ENCODE measurements around the gene ESRRA. TPM values are rescaled to one million over a fixed set of nuclear protein-coding genes. Genes with fewer than 3 reads are reported as not detected.

Gene ESRRA
- total and polyA plus RNA-seq, 10 of the 15 experiments (the other 5 are each of a cell fraction or from before 2014, with no cell fraction given), result 0.32 to 48.9 (median 12.6) TPM

- ATAC-seq, result no peak
- Histone ChIP-seq H3K9me3 (replicated peaks; ENCODE audit: control insufficient read depth, insufficient read depth, low read length) (no peaks in the 10 kb centered on the region; the same call in 2 of the 3 replicates), H3K27me3 (replicated peaks in 1 of 2; ENCODE audit: control insufficient read depth in 2 of 2, insufficient read depth in 2 of 2, low read length in 1 of 2) (no peaks in the 10 kb centered on the region), H3K4me2 (ENCODE audit: control insufficient read depth, insufficient read depth) (no peak overlapping the region), H2AFZ (ENCODE audit: control insufficient read depth, low read depth, low read length) (no peak overlapping the region), H3K4me3 (no peak overlapping the region), H4K20me1 (ENCODE audit: control insufficient read depth, insufficient read depth) (no peaks in the 10 kb centered on the region), H3K4me1 (ENCODE audit: control insufficient read depth, insufficient read depth, low read length) (peaks cover 21% of the 10 kb centered on the region), H3K36me3 (ENCODE audit: control insufficient read depth in 2 of 2, insufficient read depth in 2 of 2, low read length in 1 of 2) (no peaks in the 10 kb centered on the region), H3K79me2 (ENCODE audit: control insufficient read depth, insufficient read depth, low read length) (no peaks in the 10 kb centered on the region), H3K27ac (ENCODE audit: control insufficient read depth, insufficient read depth) (no peak overlapping the region), H3K9ac (ENCODE audit: control insufficient read depth, insufficient read depth, low read length) (no peak overlapping the region)
- intact Hi-C loops (cut with micrococcal nuclease; ENCODE audit: unreplicated experiment), result loop anchor here (1.0 kb wide), 2 partner anchors 13 to 25 kb away; partner anchors contain the start of gene PRDX5
- no TSS peak for BruUV-seq (replicated peaks)
- no peak for TF ChIP-seq CBX5 (IDR thresholded peaks at IDR 0.05; ENCODE audit: low read depth)
- TF ChIP-seq CHD4 (IDR thresholded peaks at IDR 0.05), result no peak
- no peak for TF ChIP-seq EZH2 (IDR thresholded peaks at IDR 0.05; ENCODE audit: borderline replicate concordance, control insufficient read depth, low read depth, low read length)
- no peak for TF ChIP-seq MEF2A (IDR thresholded peaks at IDR 0.05; ENCODE audit: insufficient read depth, low read depth, low read length)
- TF ChIP-seq IRF4 (IDR thresholded peaks at IDR 0.05; ENCODE audit: low read depth, low read length), result no peak
- TF ChIP-seq BHLHE40 (IDR thresholded peaks at IDR 0.05; ENCODE audit: borderline replicate concordance in 1 of 2, low read depth in 2 of 2, low read length in 1 of 2), result no peak
- no peak for TF ChIP-seq RAD51 (IDR thresholded peaks at IDR 0.05)
- no peak for TF ChIP-seq NKRF (conservative IDR thresholded peaks at IDR 0.05)
- no peak for TF ChIP-seq POLR2AphosphoS5 (IDR thresholded peaks at IDR 0.05; ENCODE audit: low read length)
- no peak for TF ChIP-seq NBN (IDR thresholded peaks at IDR 0.05)
- no peak for TF ChIP-seq SREBF2 (IDR thresholded peaks at IDR 0.05; ENCODE audit: low read length)
- TF ChIP-seq MEF2B (IDR thresholded peaks at IDR 0.05; ENCODE audit: partially characterized antibody, poor library complexity, severe bottlenecking), result no peak
- ChIA-PET POLR2A (interaction anchor here (0.6 to 2.7 kb wide), 9 partner anchors 9 to 124 kb away, joined by 3 to 27 read pairs (median 5); partner anchors contain the start of genes CCDC88B, ESRRA, FERMT3 and FKBP2), RAD21 (ENCODE audit: unreplicated experiment) (interaction anchor here (0.7 to 4.2 kb wide), 13 partner anchors 8 to 125 kb away, joined by 3 to 86 read pairs (median 6); partner anchors contain the start of genes CCDC88B, ESRRA, FERMT3 and PRDX5), CTCF (interaction anchor here (0.6 to 14.7 kb wide), 19 partner anchors 8 to 344 kb away, joined by 3 to 228 read pairs (median 8); partner anchors contain the start of genes CCDC88B, ESRRA, FERMT3 and PRDX5), SMC1A (ENCODE audit: uncharacterized antibody, unreplicated experiment) (interaction anchor here (0.8 to 6.4 kb wide), 9 partner anchors 8 to 125 kb away, joined by 3 to 71 read pairs (median 5); partner anchors contain the start of genes ESRRA, FERMT3, PRDX5 and TRMT112)
- no peak for DNase-seq (ENCODE audit: low read depth, low spot score)
- no peak for FAIRE-seq
- in situ Hi-C loops (cut with MboI), result no loop called here
- WGBS (ENCODE audit: insufficient coverage, insufficient replicate concordance, low lambda C conversion rate, missing lambda C conversion rate), result 95% methylated on average over 11 of the region's 11 CpGs
Observed at GRCh38 chr11:64330888-64331287, 25.6 kb downstream of the ESRRA start.
